CD4-positive, alpha-beta T cell treated with Interleukin-10 for 1 hour (primary cell): ENCODE measurements around the gene SPAG4.
A peak's percentile ranks its signal among the peaks of the same experiment; 100 is the strongest.

Experiments
- DNase-seq: peaks from one replicate; pipeline ENCODE4 v3.0.0-alpha.2; 2020

Gene SPAG4

GRCh38 chr20:35660122-35660937 lies 44.7 kb downstream of the SPAG4 start:
- DNase-seq = no peak

DNA sequence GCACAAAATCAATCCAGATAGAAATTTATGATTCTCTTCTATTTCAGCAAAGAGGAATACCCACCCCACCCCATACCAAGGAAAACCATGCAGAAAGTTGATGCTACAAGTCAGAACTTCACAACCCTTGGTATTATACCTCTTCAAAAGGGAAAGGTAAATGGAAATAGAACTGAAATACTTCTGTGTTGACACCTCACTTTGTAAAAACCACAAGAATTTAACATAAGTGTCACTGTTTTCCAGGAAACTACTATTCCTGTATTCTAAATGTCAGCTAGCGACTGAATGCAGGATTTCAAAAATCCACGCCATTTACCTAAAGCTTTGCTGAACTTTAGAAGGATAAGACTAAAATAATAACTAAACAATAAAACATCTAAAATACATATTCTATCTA lies 45.4 kb downstream of the SPAG4 start:
- DNase-seq = peak; percentile 33

- DNase-seq = no peak
Observed at GRCh38 chr20:35661908-35662307, 46.3 kb downstream of the SPAG4 start.

DNA sequence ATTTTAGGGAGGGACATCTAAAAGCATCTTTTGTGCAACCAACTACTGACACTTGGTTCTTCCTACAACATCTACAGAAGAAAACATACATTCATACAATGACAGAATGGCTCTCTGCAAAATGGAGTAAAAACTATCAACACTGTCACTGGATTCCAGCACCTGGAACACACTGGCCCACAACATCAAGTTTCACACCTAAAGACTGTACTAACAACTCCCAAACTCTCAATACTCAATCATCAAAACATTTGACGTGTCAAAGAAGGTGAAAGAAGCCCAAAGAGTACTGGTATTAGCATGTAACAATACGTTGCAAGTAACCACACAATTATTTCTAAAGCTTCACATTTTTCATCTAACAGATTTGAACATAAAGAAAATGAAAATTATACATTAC lies 46.9 kb downstream of the SPAG4 start:
- DNase-seq = no peak

GRCh38 chr20:35663516-35664465 lies 48.2 kb downstream of the SPAG4 start:
- DNase-seq = peak; percentile 78

- DNase-seq = peak; percentile 95
Observed at GRCh38 chr20:35664466-35665206, 49.0 kb downstream of the SPAG4 start, which contains the start of the genes CPNE1 and RBM12. CPNE1 (minus strand) TSS chr20:35664900; CDS start chr20:35632923, 31,977 bp downstream. RBM12 (minus strand) TSS chr20:35664900; CDS start chr20:35655322, 9,578 bp downstream.

DNA sequence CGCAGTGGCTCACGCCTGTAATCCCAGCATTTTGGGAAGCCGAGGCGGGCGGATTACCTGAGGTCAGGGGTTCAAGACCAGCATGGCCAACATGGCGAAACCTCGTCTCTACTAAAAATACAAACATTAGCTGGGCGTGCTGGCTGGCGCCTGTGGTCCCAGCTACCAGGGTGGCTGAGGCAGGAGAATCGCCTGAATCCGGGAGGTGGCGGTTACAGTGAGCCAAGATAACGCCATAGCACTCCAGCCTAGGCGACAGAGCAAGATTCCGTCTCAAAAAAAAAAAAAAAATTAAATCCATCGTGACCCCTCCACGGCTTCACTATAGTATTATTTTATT lies 50.3 kb downstream of the SPAG4 start:
- no peak for DNase-seq

DNA sequence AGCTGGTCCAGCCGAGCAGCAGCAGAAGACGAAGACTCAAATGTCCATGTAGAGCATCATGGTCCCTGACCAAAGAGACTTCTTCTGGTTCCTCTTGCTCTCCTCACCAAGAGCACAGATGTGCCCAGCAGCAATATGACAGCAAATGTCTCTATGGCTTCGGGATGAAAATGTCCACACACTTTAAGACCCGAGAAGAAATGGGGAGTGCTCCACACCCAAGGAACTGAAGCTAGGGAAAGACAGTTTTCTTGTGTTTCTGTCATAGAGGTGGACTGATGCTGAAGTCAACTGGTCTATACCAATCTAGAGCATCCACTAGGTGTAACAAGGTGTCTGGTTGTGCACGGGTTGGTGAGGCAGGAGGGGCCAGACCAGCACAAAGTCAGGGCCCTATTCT lies 53.6 kb downstream of the SPAG4 start:
- no peak for DNase-seq

DNA sequence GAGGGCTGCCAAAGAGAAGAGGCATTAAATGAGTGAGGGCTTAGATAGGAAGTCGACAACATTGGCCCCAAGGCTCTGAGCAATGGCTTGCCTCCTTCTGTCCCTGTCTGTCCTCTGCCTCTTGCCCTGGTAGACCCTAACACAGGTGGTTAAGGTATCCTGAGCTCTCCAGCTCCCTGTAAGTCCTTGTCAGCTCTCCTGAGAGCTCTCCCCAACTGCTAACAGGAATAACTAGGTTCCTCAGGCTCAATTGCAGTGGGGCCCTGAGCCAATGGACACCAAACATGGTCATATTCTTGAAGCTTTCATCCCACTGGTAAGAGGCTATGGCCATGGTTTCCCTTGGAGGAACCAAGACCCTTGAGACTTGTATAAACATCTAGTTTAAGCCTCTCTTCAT lies 54.1 kb downstream of the SPAG4 start:
- DNase-seq = no peak
